B cell (primary cell): ENCODE measurements around the gene RBPJ. TPM values are rescaled to one million over a fixed set of nuclear protein-coding genes. Genes with fewer than 3 reads are reported as not detected.

ENCODE experiments used
- ATAC-seq: fragments of 200-7000 bp; cut with Tn5 transposase; one replicate; pipeline ENCODE4 v1.10.0; 2021; ENCODE audit warnings: low read depth, mild to moderate bottlenecking, moderate number of reproducible peaks, moderate library complexity
- CTCF ChIA-PET: fragments of 350-600 bp; sonication (Branson Sonifier 250); formaldehyde crosslinking; loops from one replicate; lab custom pipeline; 2021; ENCODE audit warnings: antibody characterized with exemption, inconsistent platforms; lab: Charles Lee
- POLR2A ChIA-PET: fragments of 350-600 bp; sonication (Branson Sonifier 250); formaldehyde crosslinking; loops from one replicate; lab custom pipeline; 2021; ENCODE audit warnings: antibody characterized with exemption; lab: Charles Lee
- DNase-seq: peaks from one replicate; pipeline ENCODE4 v3.0.0; 2013
- H2AFZ ChIP-seq: 2 replicates; pipeline ENCODE4 v1.6.1; 2012; ENCODE audit warnings: mild to moderate bottlenecking, low read depth, low read length; ENCODE audit not compliant: insufficient read depth, poor library complexity, severe bottlenecking
- H3K27ac ChIP-seq, 2 donors: 1 replicate in 1 of 2; 2 replicates in 1 of 2; pipeline ENCODE4 v1.5.1; 2012 to 2013; ENCODE audit warnings: low read length in 2 of 2, mild to moderate bottlenecking in 2 of 2, moderate library complexity in 1 of 2
- H3K27me3 ChIP-seq, 4 experiments: fragments of 200-600 bp in 1 of 4; sonication (generic) in 1 of 4; replicated peaks in 1 of 4; 1 replicate in 2 of 4; 2 replicates in 2 of 4; pipeline versions ENCODE4 v1.6.1 to v1.7.0; 2013 to 2016; ENCODE audit warnings: low read length in 3 of 4, mild to moderate bottlenecking in 2 of 4, mixed read lengths in 1 of 4, moderate library complexity in 1 of 4; ENCODE audit not compliant: insufficient read depth in 4 of 4, control insufficient read depth in 3 of 4; ENCODE audit errors: control extremely low read depth in 1 of 4
- H3K36me3 ChIP-seq, 2 experiments: replicated peaks in 1 of 2; 1 replicate in 1 of 2; 2 replicates in 1 of 2; pipeline versions ENCODE4 v1.6.1 to v1.7.1; 2013; ENCODE audit warnings: low read length in 1 of 2; ENCODE audit not compliant: insufficient read depth in 2 of 2, control insufficient read depth in 1 of 2; ENCODE audit errors: control extremely low read depth in 1 of 2, extremely low read depth in 1 of 2
- H3K4me1 ChIP-seq, 2 donors: fragments of 200-600 bp in 1 of 2; sonication (generic) in 1 of 2; 1 replicate in 1 of 2; 2 replicates in 1 of 2; pipeline versions ENCODE4 v1.5.1 to v1.6.1; 2013 to 2017; ENCODE audit warnings: low read length in 2 of 2; ENCODE audit not compliant: control insufficient read depth in 2 of 2, insufficient read depth in 2 of 2
- H3K4me2 ChIP-seq: replicated peaks from 2 replicates; pipeline ENCODE3; 2012; ENCODE audit warnings: mild to moderate bottlenecking, low read depth, low read length; ENCODE audit not compliant: poor library complexity, severe bottlenecking
- H3K4me3 ChIP-seq, 5 experiments: fragments of 200-600 bp in 1 of 5; sonication (generic) in 1 of 5; 1 replicate in 3 of 5; 2 replicates in 2 of 5; pipeline versions ENCODE4 v1.5.1 to v1.7.0; 2011 to 2016; ENCODE audit warnings: low read length in 4 of 5, mild to moderate bottlenecking in 4 of 5, low read depth in 2 of 5, control low read depth in 1 of 5, moderate library complexity in 1 of 5; ENCODE audit not compliant: insufficient read depth in 1 of 5; ENCODE audit errors: control extremely low read depth in 1 of 5, extremely low read depth in 1 of 5
- H3K79me2 ChIP-seq: fragments of 200-600 bp; sonication (generic); one replicate; pipeline ENCODE4 v1.6.0; 2016; ENCODE audit warnings: low read length; ENCODE audit not compliant: control insufficient read depth, insufficient read depth
- H3K9ac ChIP-seq: fragments of 200-600 bp; sonication (generic); 2 replicates; pipeline ENCODE4 v1.6.1; 2017; ENCODE audit warnings: mild to moderate bottlenecking, low read length, moderate library complexity
- H3K9me3 ChIP-seq, 3 donors: one replicate each; pipeline versions ENCODE4 v1.6.1 to v1.7.1; 2013; ENCODE audit warnings: low read length in 2 of 3; ENCODE audit not compliant: control insufficient read depth in 2 of 3, insufficient read depth in 1 of 3; ENCODE audit errors: control extremely low read depth in 1 of 3
- H4K20me1 ChIP-seq: 2 replicates; pipeline ENCODE4 v1.6.0; 2012; ENCODE audit warnings: mild to moderate bottlenecking, low read length; ENCODE audit not compliant: insufficient read depth, control insufficient read depth, poor library complexity, severe bottlenecking
- H3K27ac Mint-ChIP-seq: one replicate; pipeline ENCODE4 v1.8.0; 2021; ENCODE audit warnings: mixed read lengths
- H3K27me3 Mint-ChIP-seq: one replicate; pipeline ENCODE4 v1.8.0; 2021; ENCODE audit warnings: mixed read lengths
- H3K4me1 Mint-ChIP-seq: one replicate; pipeline ENCODE4 v1.8.0; 2021; ENCODE audit warnings: mixed read lengths
- H3K4me3 Mint-ChIP-seq: one replicate; pipeline ENCODE4 v1.8.0; 2021; ENCODE audit warnings: mixed read lengths
- H3K9me3 Mint-ChIP-seq: one replicate; pipeline ENCODE4 v1.8.0; 2022; ENCODE audit warnings: mixed read lengths; ENCODE audit not compliant: insufficient read depth
- CTCF ChIP-seq: fragments of 200-600 bp; IDR thresholded peaks from one replicate; pipeline ENCODE4 v1.8.0; 2022; ENCODE audit warnings: antibody characterized with exemption, mild to moderate bottlenecking
- EZH2 ChIP-seq: IDR thresholded peaks from 2 replicates; pipeline ENCODE4 v1.6.1; 2012; ENCODE audit warnings: borderline replicate concordance, low read depth, mild to moderate bottlenecking, moderate library complexity, low read length; ENCODE audit not compliant: insufficient read depth, poor library complexity, severe bottlenecking
- WGBS: methylation state at CpG from one replicate; pipeline ENCODE4 v1.1.5; 2013; ENCODE audit warnings: missing lambda C conversion rate; ENCODE audit not compliant: insufficient coverage; 5-methylcytosine and 5-hydroxymethylcytosine counted together
- intact Hi-C: fragments of 100-400 bp; cut with micrococcal nuclease; formaldehyde crosslinking; loops from one replicate; pipeline ENCODE4 v1.10.0; 2022
- polyA plus RNA-seq: library from polyadenylated mRNA; depleted of rRNA; stranded (reverse); fragments of >200 nt; gene quantifications from 2 replicates; pipeline ENCODE4 v1.2.3, GENCODE V29; 2012
- total RNA-seq, 2 donors: library from RNA; stranded (reverse); fragments of 120-200 nt in 1 of 2; gene quantifications; 1 replicate in 1 of 2; 2 replicates in 1 of 2; pipeline versions ENCODE4 v1.2.3 to v1.2.4, GENCODE V29; 2013 to 2022

The RBPJ gene
- total and polyA plus RNA-seq, 2 donors (not counting 1 experiment from before 2014, with no cell fraction given) = 10.6 to 50.1 TPM

DNA sequence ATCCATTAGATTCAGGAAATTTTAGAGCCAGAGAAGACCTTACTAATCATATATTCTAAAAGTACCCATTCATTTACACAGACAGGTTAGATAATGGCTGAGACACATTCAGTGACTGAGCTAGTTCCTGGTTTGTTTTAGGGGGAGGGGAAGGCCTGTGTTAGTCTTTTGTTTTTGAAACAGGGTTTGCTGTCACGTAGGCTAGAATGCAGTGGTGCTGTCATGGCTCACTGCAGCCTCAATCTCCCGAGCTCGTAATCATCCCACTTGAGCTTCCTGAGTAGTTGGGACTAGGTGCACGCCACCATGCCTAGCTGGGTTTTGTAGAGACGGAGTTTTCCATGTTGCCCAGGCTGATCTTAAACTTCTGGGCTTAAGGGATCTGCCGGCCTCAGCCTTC lies 10.1 kb downstream of the RBPJ start:
- ChIA-PET CTCF (interaction anchor here (0.8 to 6.8 kb wide), 16 partner anchors 10 to 679 kb away, joined by 3 to 86 read pairs (median 5); no protein-coding TSS in a partner anchor), POLR2A (no interaction called here)
- intact Hi-C loops = loop anchor here (1.0 to 5.0 kb wide), 2 partner anchors 79 to 681 kb away; no protein-coding TSS in a partner anchor
- peaks cover 26% of the 10 kb centered on the region for H3K4me1 Mint-ChIP-seq
- Histone ChIP-seq H3K4me3 (no peak overlapping the region), H3K4me1 (no peaks in the 10 kb centered on the region), H4K20me1 (peaks cover 54% of the 10 kb centered on the region), H3K4me2 (no peak overlapping the region), H3K79me2 (peaks cover 96% of the 10 kb centered on the region), H3K9me3 (no peaks in the 10 kb centered on the region), H3K9ac (no peak overlapping the region), H2AFZ (no peak overlapping the region), H3K27ac (no peak overlapping the region), H3K36me3 (no peaks in the 10 kb centered on the region), H3K27me3 (no peaks in the 10 kb centered on the region)
- ATAC-seq (no peak), DNase-seq (no peak)
- no peaks in the 10 kb centered on the region for H3K27me3 Mint-ChIP-seq
- no peaks in the 10 kb centered on the region for H3K9me3 Mint-ChIP-seq
- no peak overlapping the region for H3K4me3 Mint-ChIP-seq
- H3K27ac Mint-ChIP-seq = no peak overlapping the region
- TF ChIP-seq EZH2 = no peak
- TF ChIP-seq CTCF = no peak
- WGBS = 96% methylated on average over 6 of the region's 6 CpGs

DNA sequence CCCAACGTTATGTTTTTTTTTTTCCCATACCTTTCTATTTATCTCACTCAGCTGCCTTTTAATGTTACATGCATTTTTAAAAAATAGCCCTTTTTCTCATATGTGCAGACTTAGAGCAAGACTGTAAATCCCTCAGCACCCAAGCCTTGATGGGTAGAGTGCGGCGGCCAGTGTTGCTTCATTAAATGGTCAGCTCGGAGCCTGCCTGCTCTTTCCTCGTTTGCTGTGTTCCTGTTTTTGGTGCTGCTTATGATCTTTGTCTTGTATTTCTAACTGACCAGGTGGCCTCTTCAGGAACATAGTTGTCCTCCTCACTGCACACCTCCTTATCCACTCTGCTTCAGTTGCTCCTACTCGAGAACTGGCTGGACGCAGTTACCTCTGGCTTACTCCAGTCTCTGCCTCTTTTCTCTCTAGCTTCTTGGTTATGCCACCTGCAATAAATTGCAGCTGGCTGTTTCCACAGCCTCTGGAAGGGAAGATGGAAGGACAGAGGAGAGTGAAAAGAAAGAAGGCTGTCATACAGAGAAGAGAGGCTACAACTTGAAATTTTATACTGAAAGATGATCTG lies 10.7 kb downstream of the RBPJ start:
- DNase-seq (no peak), ATAC-seq (no peak)
- Mint-ChIP-seq H3K27me3 (no peaks in the 10 kb centered on the region), H3K4me3 (no peak overlapping the region), H3K4me1 (peaks cover 31% of the 10 kb centered on the region), H3K9me3 (no peaks in the 10 kb centered on the region), H3K27ac (no peak overlapping the region)
- no peaks in the 10 kb centered on the region for H3K36me3 ChIP-seq
- ChIA-PET POLR2A (no interaction called here), CTCF (interaction anchor here (0.8 to 6.8 kb wide), 12 partner anchors 8 to 679 kb away, joined by 3 to 86 read pairs (median 4); no protein-coding TSS in a partner anchor)
- WGBS = 95% methylated on average over 4 of the region's 7 CpGs
- H3K9ac ChIP-seq = no peak overlapping the region
- H3K9me3 ChIP-seq = no peaks in the 10 kb centered on the region
- H2AFZ ChIP-seq = no peak overlapping the region
- peaks cover 98% of the 10 kb centered on the region for H3K79me2 ChIP-seq
- peaks cover 58% of the 10 kb centered on the region for H4K20me1 ChIP-seq
- no peaks in the 10 kb centered on the region for H3K27me3 ChIP-seq
- H3K27ac ChIP-seq = no peak overlapping the region
- TF ChIP-seq EZH2 (no peak), CTCF (no peak)
- no peak overlapping the region for H3K4me2 ChIP-seq
- intact Hi-C loops = loop anchor here (5.0 kb wide), 1 partner anchor 681 kb away; no protein-coding TSS in a partner anchor
- H3K4me3 ChIP-seq = no peak overlapping the region
- H3K4me1 ChIP-seq = no peaks in the 10 kb centered on the region
